HS-27A (cell line): ENCODE measurements around the gene VILL.
"Not testable (repeated sequence)": the region's sequence is repeated elsewhere in the genome, so short reads cannot be mapped to it uniquely, and the experiment has no call there.

Experiments used
- DNase-seq: peaks from one replicate; pipeline ENCODE4 v3.0.0-alpha.2; 2012; ENCODE audit warnings: low read depth, missing footprints

Gene VILL

DNA sequence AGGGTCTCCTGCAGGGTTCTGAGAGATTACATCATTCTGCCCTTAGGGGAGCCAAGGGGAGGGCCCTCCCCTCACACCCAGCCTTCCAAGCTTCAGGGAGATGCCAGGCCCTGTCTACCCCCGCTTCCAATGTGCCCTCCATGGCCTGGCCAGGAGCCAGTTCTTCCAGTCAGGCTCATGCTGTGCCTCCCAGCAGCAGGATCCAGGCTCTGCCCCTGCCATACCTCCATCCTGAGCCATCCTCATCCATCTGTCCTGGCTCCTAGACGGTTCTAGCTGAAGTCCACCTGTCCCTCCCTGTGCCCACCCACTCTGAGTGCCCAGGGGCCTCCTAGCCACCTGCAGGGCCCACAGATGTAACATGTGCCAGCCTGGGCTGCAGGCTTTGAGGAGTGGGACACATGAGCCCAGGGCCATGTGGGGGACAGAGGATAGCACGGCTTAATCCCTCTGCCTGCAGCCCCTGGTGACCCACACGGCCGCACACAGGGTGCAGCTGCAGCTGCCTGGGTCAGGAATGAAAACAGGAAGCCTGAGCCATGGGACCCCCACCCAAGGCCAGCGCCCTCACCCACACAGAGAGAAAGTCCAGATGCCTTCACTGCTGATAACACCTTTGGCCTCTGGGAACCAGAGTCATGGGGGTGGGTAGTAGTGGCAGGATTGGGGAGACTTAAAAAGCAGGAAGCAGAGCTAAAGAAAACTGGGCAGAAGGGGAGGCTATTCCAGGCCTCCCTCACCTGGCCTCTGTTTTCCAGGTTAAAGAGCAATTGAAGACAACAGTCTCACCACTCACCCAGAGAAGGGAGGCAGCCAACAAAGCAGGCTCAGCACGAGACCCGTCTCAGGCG lies 27.1 kb downstream of the VILL start:
- no peak for DNase-seq

- DNase-seq = no peak
Measured at GRCh38 chr3:38018296-38019266, 28.0 kb downstream of the VILL start.

GRCh38 chr3:38019658-38020341 lies 29.2 kb downstream of the VILL start:
- no peak for DNase-seq

GRCh38 chr3:38020342-38020726 lies 29.7 kb downstream of the VILL start:
- DNase-seq = no peak

GRCh38 chr3:38021196-38021595 lies 30.6 kb downstream of the VILL start:
- no peak for DNase-seq

DNA sequence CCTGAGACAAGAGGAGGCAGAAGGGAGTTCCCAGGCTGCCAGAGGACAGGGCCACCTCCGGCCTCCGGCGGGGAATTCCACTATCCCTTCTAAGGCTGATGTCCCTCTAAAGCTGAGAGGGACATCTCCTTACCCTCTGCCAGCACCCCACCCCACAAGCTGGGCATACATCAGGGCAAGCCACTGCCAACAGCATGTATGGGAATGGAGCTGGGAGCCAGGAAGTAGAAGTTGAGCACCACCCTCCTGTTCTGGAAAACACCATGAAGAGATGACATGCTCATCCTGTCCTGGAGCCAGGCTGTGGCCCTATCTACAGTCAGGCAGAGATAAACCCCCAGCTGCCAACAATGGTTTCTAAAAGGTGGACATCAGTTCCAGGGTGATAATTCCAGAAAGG lies 31.7 kb downstream of the VILL start:
- no peak for DNase-seq

DNA sequence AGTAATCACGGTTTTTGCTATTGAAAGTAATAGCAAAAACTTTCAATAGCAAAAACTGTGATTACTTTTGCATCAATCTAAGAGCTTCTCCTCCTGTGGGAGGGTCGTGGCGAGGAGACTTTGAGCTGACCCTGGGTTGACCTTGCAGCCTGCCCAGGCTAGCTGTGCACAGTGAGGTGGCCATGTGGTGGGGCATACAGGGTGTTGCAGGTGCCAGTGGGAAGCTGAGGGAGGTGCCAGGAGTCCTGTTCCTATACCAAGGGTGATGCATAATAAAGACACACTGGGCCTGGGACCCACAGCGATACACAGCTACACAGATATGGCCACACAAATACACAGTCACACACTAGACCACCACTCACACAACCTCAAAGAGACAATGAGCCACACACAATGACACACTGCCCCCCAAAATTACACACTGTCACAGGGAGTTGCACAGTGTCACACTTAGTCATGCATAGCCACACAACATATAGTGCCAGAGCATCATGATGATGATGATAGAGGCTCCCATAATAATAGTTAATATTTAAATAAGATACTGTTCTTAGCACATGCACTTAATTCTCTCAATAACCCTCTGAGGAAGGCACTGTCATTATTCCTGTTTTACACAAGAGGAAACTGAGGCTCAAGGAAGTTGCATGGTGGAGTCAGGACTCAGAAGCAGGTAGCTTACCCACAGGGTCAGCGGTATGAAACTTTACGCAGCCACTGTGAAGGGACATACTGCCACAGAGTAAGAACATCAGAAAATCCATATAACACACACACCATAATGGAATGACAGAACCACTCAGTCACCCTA lies 32.5 kb downstream of the VILL start:
- no peak for DNase-seq

DNA sequence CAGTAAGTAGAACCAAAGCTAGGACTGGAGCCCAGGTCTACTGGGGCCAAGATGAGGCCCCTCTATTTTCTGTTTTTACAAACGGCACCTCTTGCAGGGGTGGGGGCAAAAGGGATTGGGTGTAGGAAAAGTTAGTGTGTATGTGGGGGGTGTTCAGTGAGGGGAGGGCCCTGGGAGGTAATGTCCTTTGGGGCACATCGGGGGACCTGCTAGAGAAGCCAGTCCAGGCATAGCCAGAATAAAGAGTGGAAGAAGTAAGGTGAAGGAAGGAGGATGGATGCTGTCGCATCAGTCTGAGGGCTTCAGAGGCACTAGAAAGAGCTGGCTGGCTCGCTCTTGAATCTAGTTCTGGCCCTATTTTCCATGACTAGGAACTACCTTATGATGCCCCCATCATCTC lies 36.3 kb downstream of the VILL start:
- DNase-seq = no peak

DNA sequence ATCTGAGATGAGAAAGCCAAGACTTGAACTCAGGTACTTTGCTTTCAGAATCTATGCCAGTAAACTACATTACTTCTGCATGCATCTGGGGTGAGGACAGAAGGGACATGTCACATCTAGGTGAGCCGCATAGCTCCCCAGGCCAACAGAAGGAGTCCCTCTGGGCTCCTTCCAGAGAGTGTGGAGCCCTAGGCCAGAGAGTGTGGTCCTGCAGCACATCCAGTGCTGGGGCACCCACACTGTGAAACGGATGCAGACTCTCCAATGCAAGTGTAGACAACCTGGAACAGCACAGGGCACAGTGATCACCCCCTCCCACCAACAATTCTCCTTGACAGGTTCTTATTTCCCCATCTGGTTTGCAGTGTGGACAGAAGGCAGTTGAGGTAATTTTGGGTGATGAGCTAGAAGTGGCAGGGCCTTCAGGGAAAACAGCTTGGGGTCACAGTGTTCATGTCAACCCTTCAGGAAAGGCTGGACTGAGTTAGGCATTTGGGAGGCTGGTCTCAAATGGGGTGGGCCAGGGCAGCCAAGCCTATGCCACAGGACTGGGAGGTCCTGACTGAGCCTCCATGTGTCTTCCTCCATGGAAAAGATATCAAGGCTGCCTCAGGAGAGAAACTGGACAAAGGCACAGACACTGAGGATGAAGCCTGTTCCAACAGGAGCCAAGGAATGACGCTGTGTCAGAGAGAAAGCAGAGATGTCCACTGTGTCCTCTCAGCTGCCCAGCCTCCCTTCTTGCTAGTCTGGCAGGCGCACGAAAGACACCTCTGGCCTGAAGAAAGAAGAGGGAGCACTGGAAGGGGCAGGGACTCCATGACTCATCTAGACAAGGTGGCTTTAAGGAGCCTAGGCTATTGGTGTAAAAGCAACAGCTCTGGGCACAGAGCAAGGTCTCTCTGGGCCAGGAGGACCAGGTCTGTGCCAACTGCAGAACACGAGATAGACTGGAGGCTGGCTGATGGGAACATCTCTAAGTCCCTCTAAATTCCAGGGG lies 37.2 kb downstream of the VILL start:
- no peak for DNase-seq

DNA sequence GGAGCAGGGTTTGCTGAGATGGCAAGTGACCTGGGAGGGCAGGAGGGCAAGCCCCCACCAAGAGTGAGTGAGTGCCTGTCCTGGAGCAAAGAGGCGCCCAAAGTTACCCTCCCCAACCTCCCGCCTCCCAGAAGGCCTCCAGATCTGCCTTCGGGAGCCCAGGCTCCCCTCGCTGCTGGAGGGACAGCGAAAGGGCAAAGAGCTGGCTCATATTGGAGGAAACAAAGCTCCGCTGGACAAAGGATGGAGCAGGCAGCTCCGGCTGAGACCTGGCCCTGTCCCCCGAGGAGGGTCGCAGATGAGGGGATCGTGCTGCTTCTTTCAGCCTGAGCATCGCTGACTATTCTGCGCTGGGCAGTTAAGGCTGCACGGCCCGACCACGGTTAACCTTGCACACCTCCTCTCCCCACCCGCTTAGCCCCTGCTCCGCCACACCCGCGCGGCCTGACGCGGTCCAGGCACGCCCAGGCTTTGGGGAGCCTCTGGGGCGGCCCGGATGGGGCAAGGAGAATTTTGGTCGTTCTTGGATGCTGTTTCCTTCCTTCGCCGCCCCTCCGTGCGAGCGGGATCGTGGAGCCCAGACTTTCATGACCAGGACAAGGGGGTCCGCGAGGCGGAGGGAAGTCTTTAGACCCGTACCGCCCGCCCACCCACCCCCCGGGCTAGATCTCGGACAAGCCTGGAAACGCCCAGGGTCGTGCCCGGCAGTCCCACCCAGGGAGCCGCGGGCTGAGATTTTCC lies 38.2 kb downstream of the VILL start:
- DNase-seq = no peak

DNA sequence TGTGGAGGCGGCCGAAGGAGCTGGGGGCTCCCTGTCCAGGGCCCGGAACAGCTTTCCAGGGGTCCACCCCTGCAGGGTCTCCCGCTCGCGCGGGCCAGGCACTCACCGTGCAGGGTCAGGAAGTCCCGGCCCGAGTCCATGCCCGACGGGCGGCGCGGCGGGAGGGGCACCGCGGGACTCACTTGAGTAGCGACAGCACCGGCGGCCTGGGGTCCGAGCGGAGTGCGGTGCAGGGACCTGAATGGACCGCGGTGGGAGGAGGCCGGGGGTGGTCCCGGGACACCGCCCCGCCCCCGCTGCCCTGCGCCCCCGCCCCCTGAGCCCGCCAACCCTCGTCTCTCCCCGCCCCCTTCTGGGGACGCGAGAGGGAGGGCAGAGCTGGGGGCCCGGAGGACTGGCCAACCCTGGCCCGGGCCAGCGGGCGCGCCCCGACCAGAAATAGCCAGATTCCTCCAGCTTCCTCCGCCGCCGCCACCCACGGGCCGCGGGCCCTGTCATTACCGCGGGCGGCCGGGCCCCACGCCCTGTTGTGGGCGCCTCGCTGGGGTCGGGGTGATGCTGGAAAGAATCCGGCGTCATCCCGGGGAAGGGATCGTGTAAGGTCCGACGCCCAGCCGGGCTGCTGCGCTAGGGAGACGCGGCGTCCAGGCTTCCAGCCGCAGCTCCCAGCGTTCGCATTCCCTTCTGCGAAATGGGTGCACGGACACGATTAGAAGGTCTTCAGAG lies 39.0 kb downstream of the VILL start, which contains the start of gene PLCD1:
Gene PLCD1 (minus strand): TSS at position 243 of the 726 bp plus-strand sequence. CDS start 103 bp downstream, at position 140.
- DNase-seq = no peak

DNA sequence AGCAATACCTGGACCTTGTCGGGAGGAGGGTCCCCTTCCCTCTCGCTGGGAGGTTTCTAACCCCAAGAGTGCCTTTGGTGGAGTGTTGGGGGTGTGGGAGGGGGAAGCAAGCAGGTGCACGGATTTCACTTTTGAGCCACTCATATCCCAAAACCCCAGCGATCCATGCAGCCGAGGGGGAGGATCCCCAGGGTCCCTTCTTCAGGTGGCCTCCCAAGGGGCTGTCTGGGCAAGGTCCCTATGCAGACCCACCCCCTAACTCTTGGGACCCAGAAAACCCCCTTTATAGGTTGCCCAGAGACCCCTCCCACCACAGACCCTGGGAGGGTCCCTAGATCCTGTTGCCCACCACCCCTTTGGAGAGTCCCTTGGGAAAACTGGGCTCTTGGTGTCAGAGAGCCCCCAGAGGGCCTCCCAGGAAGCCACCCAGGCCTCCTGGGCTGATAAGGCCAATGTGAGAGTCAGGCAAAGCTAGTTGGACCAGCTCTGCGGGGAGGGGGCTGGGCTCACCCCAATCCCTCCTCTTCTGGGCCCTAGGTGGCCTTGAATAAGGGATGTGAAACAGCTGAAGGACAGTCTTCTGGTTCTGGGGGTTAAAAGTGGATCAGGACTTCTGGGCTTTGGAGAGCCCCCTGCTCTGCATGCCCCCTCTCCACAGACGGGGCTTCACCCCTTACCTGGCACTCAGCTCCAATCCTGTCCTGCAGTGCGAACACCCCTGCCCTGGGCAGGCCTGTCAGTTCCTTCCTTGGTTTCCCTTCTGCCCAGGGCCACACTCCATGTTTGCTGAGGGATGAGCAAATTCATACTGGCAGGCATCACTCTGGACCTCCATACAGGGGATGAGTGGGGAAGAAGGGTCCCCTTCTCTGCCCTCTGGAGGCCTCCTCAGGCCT lies 39.8 kb downstream of the VILL start:
- no peak for DNase-seq

GRCh38 chr3:38031022-38031994 lies 40.7 kb downstream of the VILL start:
- DNase-seq = peak; percentile 77

- no peak for DNase-seq
Measured at GRCh38 chr3:38032328-38032865, 41.8 kb downstream of the VILL start.

DNA sequence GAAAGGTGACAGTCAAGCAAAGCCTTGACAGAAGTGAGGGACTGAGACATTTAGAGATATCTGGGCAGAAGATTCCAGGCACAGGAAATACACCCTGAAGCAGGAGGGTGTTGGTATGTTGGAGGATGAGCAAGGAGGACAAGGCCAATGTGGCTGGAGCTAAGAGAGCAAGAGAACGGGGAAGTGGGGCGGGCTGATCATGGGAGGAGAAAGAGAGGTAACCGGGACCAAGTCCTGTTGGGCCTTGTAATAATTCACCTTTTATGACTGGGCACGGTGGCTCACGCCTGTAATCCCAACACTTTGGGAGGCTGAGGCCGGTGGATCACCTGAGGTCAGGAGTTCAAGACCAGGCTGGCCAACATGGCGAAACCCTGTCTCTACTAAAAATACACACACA lies 43.0 kb downstream of the VILL start:
- not testable (repeated sequence) for DNase-seq

DNA sequence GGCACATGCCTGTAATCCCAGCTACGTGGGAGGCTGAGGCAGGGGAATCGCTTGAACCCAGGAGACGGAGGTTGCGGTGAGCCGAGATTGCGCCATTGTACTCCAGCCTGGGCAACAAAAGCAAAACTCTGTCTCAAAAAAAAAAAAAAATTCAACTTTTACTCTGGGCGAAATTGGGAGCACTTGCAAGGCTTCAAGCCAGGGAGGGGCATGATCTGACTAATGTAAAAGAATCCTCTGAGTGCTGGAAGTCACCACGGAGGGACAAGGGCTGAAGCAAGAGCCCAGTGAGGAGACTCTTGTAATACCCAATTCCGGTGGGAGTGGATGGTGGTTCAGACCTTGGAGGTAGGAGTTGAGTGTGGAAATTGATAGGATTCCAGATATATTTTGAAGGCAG lies 43.7 kb downstream of the VILL start:
- not testable (repeated sequence) for DNase-seq
